ENCODE measurements around the gene P2RX7. TPM values are rescaled to one million over a fixed set of nuclear protein-coding genes. Genes with fewer than 3 reads are reported as not detected.

Gene P2RX7
- total RNA-seq, 3 donors from 2014 or later = 3.8 to 8.5 (median 3.9) TPM

DNA sequence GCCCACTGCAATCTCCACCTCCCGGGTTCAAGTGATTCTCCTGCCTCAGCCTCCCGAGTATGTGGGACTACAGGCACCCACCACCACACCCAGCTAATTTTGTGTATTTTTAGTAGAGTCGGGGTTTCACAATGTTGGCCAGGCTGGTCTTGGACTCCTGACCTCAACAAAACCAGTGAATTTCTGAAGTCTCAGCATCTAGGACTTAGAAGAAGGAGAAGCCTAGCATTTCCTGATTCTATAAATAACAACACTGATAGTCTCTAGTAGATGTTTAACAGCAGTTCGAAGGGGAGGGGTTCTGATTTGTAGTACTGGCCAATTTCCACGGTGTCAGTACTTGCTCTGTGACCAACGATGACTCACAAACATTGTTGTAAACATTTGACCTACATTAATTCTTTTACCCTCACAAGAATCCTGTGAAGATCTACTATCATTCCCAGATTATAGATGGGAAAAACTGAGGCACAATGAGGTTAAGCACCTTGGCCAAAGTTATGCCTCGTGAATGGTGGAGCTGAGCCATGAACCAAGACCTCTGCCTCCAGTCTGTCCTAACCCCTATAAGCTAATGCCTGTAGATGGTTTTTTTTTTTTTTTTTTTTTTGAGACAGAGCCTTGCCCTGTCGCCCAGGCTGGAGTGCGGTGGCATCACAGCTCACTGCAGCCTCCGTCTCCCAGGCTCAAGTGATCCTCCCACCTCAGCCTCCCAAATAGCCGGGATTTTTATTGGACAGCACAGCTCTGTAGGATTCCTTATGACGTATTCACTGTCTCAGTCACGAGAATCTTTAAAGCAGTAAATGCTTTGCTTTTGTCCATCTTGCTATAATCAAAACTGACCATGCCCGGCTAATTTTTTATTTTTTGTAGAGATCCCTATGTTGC lies 82.4 kb downstream of the P2RX7 start:
- TF ChIP-seq, protein P1, sequence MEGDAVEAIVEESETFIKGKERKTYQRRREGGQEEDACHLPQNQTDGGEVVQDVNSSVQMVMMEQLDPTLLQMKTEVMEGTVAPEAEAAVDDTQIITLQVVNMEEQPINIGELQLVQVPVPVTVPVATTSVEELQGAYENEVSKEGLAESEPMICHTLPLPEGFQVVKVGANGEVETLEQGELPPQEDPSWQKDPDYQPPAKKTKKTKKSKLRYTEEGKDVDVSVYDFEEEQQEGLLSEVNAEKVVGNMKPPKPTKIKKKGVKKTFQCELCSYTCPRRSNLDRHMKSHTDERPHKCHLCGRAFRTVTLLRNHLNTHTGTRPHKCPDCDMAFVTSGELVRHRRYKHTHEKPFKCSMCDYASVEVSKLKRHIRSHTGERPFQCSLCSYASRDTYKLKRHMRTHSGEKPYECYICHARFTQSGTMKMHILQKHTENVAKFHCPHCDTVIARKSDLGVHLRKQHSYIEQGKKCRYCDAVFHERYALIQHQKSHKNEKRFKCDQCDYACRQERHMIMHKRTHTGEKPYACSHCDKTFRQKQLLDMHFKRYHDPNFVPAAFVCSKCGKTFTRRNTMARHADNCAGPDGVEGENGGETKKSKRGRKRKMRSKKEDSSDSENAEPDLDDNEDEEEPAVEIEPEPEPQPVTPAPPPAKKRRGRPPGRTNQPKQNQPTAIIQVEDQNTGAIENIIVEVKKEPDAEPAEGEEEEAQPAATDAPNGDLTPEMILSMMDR (IDR thresholded peaks at IDR 0.05) = no peak
- TF ChIP-seq POLR2AphosphoS5 (IDR thresholded peaks at IDR 0.05) (no peak), POLR2A (IDR thresholded peaks at IDR 0.05) (no peak)
- no peaks in the 10 kb centered on the region for H3K27me3 ChIP-seq
- H3K27ac ChIP-seq = peak overlapping the region; percentile 57
- no peaks in the 10 kb centered on the region for H3K9me3 ChIP-seq
- no peak for DNase-seq (ENCODE audit: low spot score in 2 of 2)
- no peak overlapping the region for H3K4me3 ChIP-seq
- intact Hi-C loops (cut with DNase I; ENCODE audit: low total_unique reads) = no loop called here
- H3K4me1 ChIP-seq = no peaks in the 10 kb centered on the region
- H3K36me3 ChIP-seq = no peaks in the 10 kb centered on the region

DNA sequence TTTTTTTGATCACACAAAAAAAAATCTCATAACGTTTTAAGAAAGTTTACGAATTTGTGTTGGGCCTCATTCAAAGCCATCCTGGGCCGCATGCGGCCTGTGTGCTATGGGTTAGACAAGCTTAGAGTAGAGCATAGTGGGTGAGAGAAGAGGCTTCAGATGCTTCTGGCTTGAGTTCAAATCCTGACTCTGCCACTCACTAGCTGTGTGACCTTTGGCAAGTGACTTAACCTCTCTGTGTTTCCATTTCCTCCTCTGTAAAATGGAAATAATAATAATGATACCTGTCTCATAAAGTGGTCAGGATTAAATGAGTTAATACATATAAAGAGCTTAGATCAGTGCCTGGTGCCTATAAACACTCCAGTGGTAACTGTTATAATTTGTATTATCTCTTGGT lies 83.4 kb downstream of the P2RX7 start:
- Histone ChIP-seq H3K36me3 (no peaks in the 10 kb centered on the region), H3K27me3 (no peaks in the 10 kb centered on the region), H3K9me3 (no peaks in the 10 kb centered on the region), H3K4me1 (no peaks in the 10 kb centered on the region), H3K27ac (no peak overlapping the region), H3K4me3 (no peak overlapping the region)
- DNase-seq (ENCODE audit: low spot score in 2 of 2) = no peak
- intact Hi-C loops (cut with DNase I; ENCODE audit: low total_unique reads) = no loop called here
- TF ChIP-seq POLR2AphosphoS5 (IDR thresholded peaks at IDR 0.05) (no peak), POLR2A (IDR thresholded peaks at IDR 0.05) (no peak)

DNA sequence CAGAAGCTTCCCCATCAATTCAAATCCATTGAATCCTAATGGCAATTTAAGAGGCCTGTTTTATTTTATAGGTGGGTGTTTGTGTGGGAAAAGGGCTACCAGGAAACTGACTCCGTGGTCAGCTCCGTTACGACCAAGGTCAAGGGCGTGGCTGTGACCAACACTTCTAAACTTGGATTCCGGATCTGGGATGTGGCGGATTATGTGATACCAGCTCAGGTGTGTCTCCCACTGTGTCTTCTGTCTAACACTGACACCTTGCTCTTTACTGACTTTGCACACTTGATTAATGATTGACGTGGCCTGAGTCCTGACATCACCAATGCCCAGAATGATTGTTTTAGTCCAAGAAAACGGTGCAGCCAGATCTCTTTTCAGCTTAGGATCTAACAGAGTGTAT lies 84.4 kb downstream of the P2RX7 start:
- H3K27ac ChIP-seq = no peak overlapping the region
- H3K4me1 ChIP-seq = no peaks in the 10 kb centered on the region
- DNase-seq (ENCODE audit: low spot score in 2 of 2) = no peak
- no peaks in the 10 kb centered on the region for H3K27me3 ChIP-seq
- no peak overlapping the region for H3K4me3 ChIP-seq
- no peaks in the 10 kb centered on the region for H3K36me3 ChIP-seq
- intact Hi-C loops (cut with DNase I; ENCODE audit: low total_unique reads) = no loop called here
- no peak for TF ChIP-seq POLR2A (IDR thresholded peaks at IDR 0.05)
- TF ChIP-seq POLR2AphosphoS5 (IDR thresholded peaks at IDR 0.05) = no peak
- TF ChIP-seq, protein P1 (IDR thresholded peaks at IDR 0.05) = no peak
- no peaks in the 10 kb centered on the region for H3K9me3 ChIP-seq

DNA sequence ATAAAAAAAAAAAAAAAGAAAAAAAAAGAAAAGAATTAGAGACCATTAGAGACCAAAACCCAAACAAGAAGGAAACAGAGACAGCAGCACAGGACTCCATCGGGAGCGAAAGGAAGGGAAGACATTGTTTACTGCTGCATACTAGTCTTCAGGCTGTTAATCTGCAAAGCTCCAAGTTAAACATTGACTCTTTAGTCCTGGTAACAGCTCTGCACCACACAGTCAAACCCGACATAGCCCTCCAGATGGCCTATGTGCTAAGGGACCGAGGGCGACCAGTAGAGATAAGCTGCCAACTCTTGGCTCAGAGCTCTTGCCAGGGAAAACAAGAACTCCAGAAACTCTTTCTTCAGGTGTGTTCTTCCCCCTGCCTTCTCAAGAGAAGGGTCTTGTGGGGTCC lies 85.1 kb downstream of the P2RX7 start:
- Histone ChIP-seq H3K4me1 (no peaks in the 10 kb centered on the region), H3K27me3 (no peaks in the 10 kb centered on the region), H3K9me3 (no peaks in the 10 kb centered on the region), H3K27ac (no peak overlapping the region), H3K36me3 (no peaks in the 10 kb centered on the region), H3K4me3 (no peak overlapping the region)
- TF ChIP-seq, protein P1 (IDR thresholded peaks at IDR 0.05) = no peak
- TF ChIP-seq POLR2AphosphoS5 (IDR thresholded peaks at IDR 0.05) (no peak), POLR2A (IDR thresholded peaks at IDR 0.05) (no peak)
- intact Hi-C loops (cut with DNase I; ENCODE audit: low total_unique reads) = no loop called here
- DNase-seq (ENCODE audit: low spot score in 2 of 2) = no peak

DNA sequence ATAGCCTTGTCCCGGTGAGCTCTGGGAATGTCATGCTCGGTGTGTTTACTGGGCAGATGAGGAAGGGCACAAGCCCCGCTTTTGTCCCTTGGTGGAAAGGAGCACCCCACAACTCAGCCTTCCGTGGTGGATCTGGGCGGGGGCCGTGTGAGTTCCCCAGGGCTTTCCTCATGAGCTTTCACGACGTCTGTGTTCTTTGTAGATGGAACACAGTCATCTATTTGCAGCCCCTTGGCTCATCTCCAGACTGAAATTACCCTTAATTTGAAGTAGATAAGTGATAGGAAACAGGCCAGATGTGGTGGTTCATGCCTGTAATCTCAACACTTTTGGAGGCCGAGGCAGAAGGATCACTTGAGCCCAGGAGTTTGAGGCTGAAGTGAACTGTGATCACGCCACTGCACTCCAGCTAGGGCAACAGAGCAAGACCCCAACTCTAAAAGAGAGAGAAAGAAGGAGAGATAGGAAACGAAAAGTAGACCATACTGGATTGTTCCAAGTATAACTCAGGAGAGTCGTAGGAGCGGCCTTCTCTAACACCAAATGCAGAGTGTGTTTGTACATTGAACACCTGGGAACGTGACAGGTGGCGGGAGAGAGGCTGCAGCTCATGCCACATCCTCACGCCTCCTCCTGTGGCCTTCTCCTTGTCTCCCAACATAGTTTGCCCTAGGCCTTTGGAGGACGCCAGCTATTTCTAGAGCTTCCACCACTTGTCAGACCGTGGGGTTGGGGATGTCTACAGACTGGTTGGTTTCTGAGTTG lies 86.1 kb downstream of the P2RX7 start:
- TF ChIP-seq, protein P1 (IDR thresholded peaks at IDR 0.05) = no peak
- TF ChIP-seq POLR2A (IDR thresholded peaks at IDR 0.05) (no peak), POLR2AphosphoS5 (IDR thresholded peaks at IDR 0.05) (no peak)
- H3K4me1 ChIP-seq = no peaks in the 10 kb centered on the region
- H3K9me3 ChIP-seq = no peaks in the 10 kb centered on the region
- no peak for DNase-seq (ENCODE audit: low spot score in 2 of 2)
- no peak overlapping the region for H3K4me3 ChIP-seq
- H3K36me3 ChIP-seq = no peaks in the 10 kb centered on the region
- intact Hi-C loops (cut with DNase I; ENCODE audit: low total_unique reads) = no loop called here
- H3K27ac ChIP-seq = no peak overlapping the region
- no peaks in the 10 kb centered on the region for H3K27me3 ChIP-seq
